ENCODE measurements around the gene DCTD. TPM values are rescaled to one million over a fixed set of nuclear protein-coding genes. Genes with fewer than 3 reads are reported as not detected.

The DCTD gene
- total and polyA plus RNA-seq, 10 donors = 40.4 to 97.2 (median 72.7) TPM

DNA sequence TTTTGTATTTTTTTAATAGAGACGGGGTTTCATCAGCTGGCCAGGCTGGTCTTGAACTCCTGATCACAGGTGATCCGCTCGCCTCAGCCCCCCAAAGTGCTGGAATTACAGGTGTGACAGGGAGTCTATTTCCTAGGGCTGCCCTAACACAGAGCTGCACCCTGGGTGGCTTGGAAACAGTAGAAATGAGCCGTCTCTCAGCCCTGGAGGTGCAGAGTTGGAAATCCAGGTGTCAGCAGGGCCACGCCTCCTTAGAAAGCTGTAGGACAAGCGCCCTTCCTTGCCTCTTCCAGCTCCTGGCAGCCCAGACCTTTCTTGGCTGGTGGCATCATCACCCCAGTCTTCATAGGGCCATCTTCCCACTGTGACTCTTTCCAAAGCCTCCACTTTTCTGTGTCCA lies 71.6 kb downstream of the DCTD start:
- peak; percentile 38 for DNase-seq
- WGBS, 5 donors = 82 to 96% (median 89%) methylated on average over 6 of the region's 6 CpGs
- H3K4me3 ChIP-seq = no peak overlapping the region
- H3K9me3 ChIP-seq = no peaks in the 10 kb centered on the region
- peaks cover 0 to 30% (median 0%) of the 10 kb centered on the region in 7 donors for H3K27me3 ChIP-seq (replicated peaks in 1 of 7)
- TF ChIP-seq CTCF (IDR thresholded peaks at IDR 0.05 in 8 of 11, conservative IDR thresholded peaks at IDR 0.05 in 3 of 11) = no peak
- no peak for TF ChIP-seq POLR2AphosphoS5 (IDR thresholded peaks at IDR 0.05)
- no peak for TF ChIP-seq POLR2A (IDR thresholded peaks at IDR 0.05)
- no peak overlapping the region for H3K27ac ChIP-seq
- intact Hi-C loops (cut with DNase I; ENCODE audit: low total_unique reads) = no loop called here
- no peaks in the 10 kb centered on the region for H3K4me1 ChIP-seq
- no peaks in the 10 kb centered on the region for H3K36me3 ChIP-seq

- WGBS, 5 donors = 52 to 75% (median 67%) methylated on average over 9 of the region's 9 CpGs
- no peak overlapping the region for H3K27ac ChIP-seq
- peaks cover 0 to 44% (median 0%) of the 10 kb centered on the region in 7 donors for H3K27me3 ChIP-seq (replicated peaks in 1 of 7)
- TF ChIP-seq CTCF (IDR thresholded peaks at IDR 0.05 in 8 of 11, conservative IDR thresholded peaks at IDR 0.05 in 3 of 11) (no peak), POLR2A (IDR thresholded peaks at IDR 0.05) (no peak), POLR2AphosphoS5 (IDR thresholded peaks at IDR 0.05) (no peak)
- H3K4me3 ChIP-seq = no peak overlapping the region
- H3K4me1 ChIP-seq = no peaks in the 10 kb centered on the region
- peak; percentile 62 for DNase-seq
- H3K9me3 ChIP-seq = no peaks in the 10 kb centered on the region
- intact Hi-C loops (cut with DNase I; ENCODE audit: low total_unique reads) = no loop called here
- no peaks in the 10 kb centered on the region for H3K36me3 ChIP-seq
Measured at GRCh38 chr4:182843808-182844325, 73.3 kb downstream of the DCTD start.

DNA sequence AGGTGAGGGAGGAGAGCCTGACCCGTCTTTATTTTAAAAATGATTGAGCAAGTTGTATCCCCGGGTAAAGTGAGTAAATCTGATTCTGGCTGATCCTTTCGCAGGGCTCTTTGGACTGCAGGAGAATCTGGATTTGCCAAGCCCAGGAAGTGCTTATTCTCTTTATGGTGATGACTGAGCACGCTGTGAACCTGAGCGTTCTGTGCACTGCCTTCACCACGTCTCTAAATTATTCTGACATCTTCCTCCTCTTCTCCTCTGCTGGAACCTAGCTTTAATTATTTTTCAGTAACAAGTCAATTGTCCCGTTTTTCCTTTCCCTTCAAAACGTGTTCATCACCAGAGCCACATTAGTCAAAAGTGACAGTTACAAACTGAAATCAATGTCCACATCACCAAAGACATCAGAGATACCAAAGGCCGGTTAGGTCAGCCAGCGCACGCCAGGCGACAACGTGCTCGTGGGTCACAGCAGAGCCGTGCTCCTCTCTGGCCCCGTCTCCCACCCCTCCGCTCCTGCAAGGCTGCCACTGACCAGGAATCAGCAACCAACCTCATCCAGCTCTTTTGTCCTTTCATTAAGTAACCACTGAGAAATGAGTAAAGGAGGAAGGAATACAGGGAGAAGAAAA lies 74.3 kb downstream of the DCTD start:
- H3K4me3 ChIP-seq = no peak overlapping the region
- no peaks in the 10 kb centered on the region for H3K9me3 ChIP-seq
- intact Hi-C loops (cut with DNase I; ENCODE audit: low total_unique reads) = no loop called here
- no peak for TF ChIP-seq POLR2AphosphoS5 (IDR thresholded peaks at IDR 0.05)
- no peak for TF ChIP-seq CTCF (IDR thresholded peaks at IDR 0.05 in 8 of 11, conservative IDR thresholded peaks at IDR 0.05 in 3 of 11)
- TF ChIP-seq POLR2A (IDR thresholded peaks at IDR 0.05) = no peak
- DNase-seq = peak; percentile 50
- no peak overlapping the region for H3K27ac ChIP-seq
- H3K4me1 ChIP-seq = no peaks in the 10 kb centered on the region
- H3K36me3 ChIP-seq = no peaks in the 10 kb centered on the region
- 65 to 74% (median 68%) methylated on average over 17 of the region's 17 CpGs for WGBS, 5 donors
- H3K27me3 ChIP-seq (replicated peaks in 1 of 7) = peaks cover 0 to 54% (median 0%) of the 10 kb centered on the region in 7 donors

DNA sequence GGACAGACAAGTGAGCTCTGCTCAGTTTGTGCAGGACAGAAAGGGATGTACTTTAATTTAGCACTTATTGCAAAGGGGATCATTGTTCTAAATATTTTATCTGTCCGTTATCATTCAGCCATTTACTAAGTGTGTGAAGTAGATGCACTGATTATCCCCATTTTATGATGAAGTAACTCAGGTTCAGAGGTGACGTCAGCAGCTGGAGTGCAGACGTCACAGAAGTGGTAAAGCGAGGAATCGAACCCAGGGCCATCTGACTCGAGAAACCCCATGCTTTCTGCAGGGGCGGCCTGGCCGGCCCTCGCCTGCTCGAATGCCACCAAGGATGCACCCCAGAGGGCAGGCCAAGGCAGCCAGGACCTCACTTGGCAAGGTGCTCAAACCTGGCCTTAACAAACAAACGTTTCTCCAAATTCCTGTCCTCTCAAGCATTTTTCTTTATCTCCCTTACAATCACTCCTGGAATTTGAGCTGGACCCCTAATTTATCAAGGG lies 75.0 kb downstream of the DCTD start:
- no peak overlapping the region for H3K27ac ChIP-seq
- intact Hi-C loops (cut with DNase I; ENCODE audit: low total_unique reads) = no loop called here
- TF ChIP-seq POLR2AphosphoS5 (IDR thresholded peaks at IDR 0.05) = no peak
- no peak for TF ChIP-seq CTCF (IDR thresholded peaks at IDR 0.05 in 8 of 11, conservative IDR thresholded peaks at IDR 0.05 in 3 of 11)
- no peak for TF ChIP-seq POLR2A (IDR thresholded peaks at IDR 0.05)
- H3K9me3 ChIP-seq = no peaks in the 10 kb centered on the region
- no peak for DNase-seq
- H3K4me3 ChIP-seq = no peak overlapping the region
- H3K4me1 ChIP-seq = no peaks in the 10 kb centered on the region
- WGBS, 5 donors = 83 to 93% (median 88%) methylated on average over 11 of the region's 11 CpGs
- no peaks in the 10 kb centered on the region for H3K36me3 ChIP-seq
- H3K27me3 ChIP-seq (replicated peaks in 1 of 7) = peaks cover 0 to 61% (median 0%) of the 10 kb centered on the region in 7 donors
